SK-N-SH (cell line): ENCODE measurements around the gene LSG1. TPM values are rescaled to one million over a fixed set of nuclear protein-coding genes. Genes with fewer than 3 reads are reported as not detected.

Source experiments
- CTCF ChIA-PET: fragments of 300-600, 350-600 bp; formaldehyde crosslinking; extraction: SDS; loops from one replicate; lab custom pipeline; 2021; lab: Yijun Ruan, JAX
- POLR2A ChIA-PET: fragments of 350-600 bp; sonication (Branson Sonifier 250); formaldehyde crosslinking; extraction: SDS; loops from one replicate; lab custom pipeline; 2020; ENCODE audit warnings: antibody characterized with exemption, inconsistent platforms; lab: Yijun Ruan, JAX
- DNase-seq: peaks from one replicate; pipeline ENCODE4 v3.0.0; 2012
- H2AFZ ChIP-seq: fragments of 200-600 bp; sonication (generic); 2 replicates; pipeline ENCODE4 v1.8.1; 2016; ENCODE audit warnings: antibody characterized with exemption, mild to moderate bottlenecking, low read depth
- H3F3A ChIP-seq: fragments of 200-600 bp; sonication (generic); replicated peaks from 2 replicates; pipeline ENCODE3; 2016; ENCODE audit warnings: antibody characterized with exemption, mild to moderate bottlenecking; ENCODE audit not compliant: insufficient read depth
- H3K27ac ChIP-seq, 2 experiments: fragments of 200-500 bp in 1 of 2; fragments of 200-600 bp in 1 of 2; sonication (Bioruptor generic) in 1 of 2; sonication (generic), shearing (Covaris generic) in 1 of 2; 2 replicates each; pipeline versions ENCODE4 v1.5.1 to v1.6.1; 2014 to 2016; ENCODE audit warnings: low read depth in 2 of 2, inconsistent platforms in 1 of 2, low read length in 1 of 2, mild to moderate bottlenecking in 1 of 2, mixed read lengths in 1 of 2
- H3K27me3 ChIP-seq: fragments of 200-600 bp; sonication (generic), shearing (Covaris generic); 2 replicates; pipeline ENCODE4 v1.6.1; 2016; ENCODE audit warnings: mixed run types; ENCODE audit not compliant: insufficient read depth
- H3K36me3 ChIP-seq, 2 experiments: fragments of 200-500 bp in 1 of 2; fragments of 200-600 bp in 1 of 2; sonication (Bioruptor generic) in 1 of 2; sonication (generic) in 1 of 2; replicated peaks in 1 of 2; 2 replicates each; pipeline versions ENCODE3 to v1.5.1; 2014 to 2016; ENCODE audit warnings: low read length in 1 of 2, mild to moderate bottlenecking in 1 of 2; ENCODE audit not compliant: insufficient read depth in 2 of 2, control insufficient read depth in 1 of 2
- H3K4me1 ChIP-seq, 2 experiments: fragments of 200-500 bp in 1 of 2; fragments of 200-600 bp in 1 of 2; sonication (Bioruptor generic) in 1 of 2; sonication (generic), shearing (Covaris generic) in 1 of 2; 2 replicates each; pipeline versions ENCODE4 v1.5.1 to v1.6.1; 2014 to 2016; ENCODE audit warnings: low read depth in 1 of 2, low read length in 1 of 2, mixed run types in 1 of 2; ENCODE audit not compliant: insufficient read depth in 2 of 2, control insufficient read depth in 1 of 2
- H3K4me2 ChIP-seq: fragments of 200-600 bp; sonication (generic), shearing (Covaris generic); 2 replicates; pipeline ENCODE4 v1.6.1; 2017; ENCODE audit warnings: mixed run types
- H3K4me3 ChIP-seq, 2 experiments: fragments of 200-500 bp in 1 of 2; fragments of 200-600 bp in 1 of 2; sonication (Bioruptor generic) in 1 of 2; sonication (generic), shearing (Covaris generic) in 1 of 2; 2 replicates each; pipeline versions ENCODE4 v1.5.1 to v1.8.1; 2014 to 2016; ENCODE audit warnings: low read depth in 2 of 2, inconsistent platforms in 1 of 2, low read length in 1 of 2, mild to moderate bottlenecking in 1 of 2, mixed read lengths in 1 of 2, moderate library complexity in 1 of 2
- H3K79me2 ChIP-seq: fragments of 200-600 bp; sonication (generic); 2 replicates; pipeline ENCODE4 v1.8.1; 2017; ENCODE audit warnings: mild to moderate bottlenecking; ENCODE audit not compliant: insufficient read depth
- H3K9ac ChIP-seq: fragments of 200-600 bp; sonication (generic); 2 replicates; pipeline ENCODE4 v1.6.1; 2017; ENCODE audit warnings: mixed run types
- H3K9me2 ChIP-seq: fragments of 200-600 bp; sonication (generic); 2 replicates; pipeline ENCODE4 v1.6.1; 2017; ENCODE audit warnings: mixed run types
- H3K9me3 ChIP-seq: fragments of 200-600 bp; sonication (generic); 2 replicates; pipeline ENCODE4 v1.6.1; 2017; ENCODE audit warnings: mixed run types, mild to moderate bottlenecking, moderate library complexity
- H4K20me1 ChIP-seq: fragments of 200-600 bp; sonication (generic); 2 replicates; pipeline ENCODE4 v1.6.1; 2017; ENCODE audit warnings: mild to moderate bottlenecking, mixed run types; ENCODE audit not compliant: insufficient read depth
- CHD2 ChIP-seq: fragments of 150-350 bp; IDR thresholded peaks from 2 replicates; pipeline ENCODE4 v1.6.1; 2018; ENCODE audit warnings: low read length; ENCODE audit not compliant: partially characterized antibody
- CTCF ChIP-seq: fragments of 200-600 bp; sonication (generic); IDR thresholded peaks from 2 replicates; pipeline ENCODE4 v1.6.1; 2017; ENCODE audit warnings: antibody characterized with exemption, mild to moderate bottlenecking, moderate library complexity
- ELF1 ChIP-seq: IDR thresholded peaks from 2 replicates; pipeline ENCODE4 v1.4.0; 2012
- EP300 ChIP-seq, 2 experiments: IDR thresholded peaks; 2 replicates each; pipeline versions ENCODE4 v1.4.0 to v1.6.1; 2012; ENCODE audit warnings: borderline replicate concordance in 1 of 2, low read depth in 1 of 2, low read length in 1 of 2
- FOSL2 ChIP-seq: IDR thresholded peaks from 2 replicates; pipeline ENCODE4 v1.4.0; 2012; ENCODE audit warnings: low read depth, mild to moderate bottlenecking, moderate library complexity, borderline replicate concordance
- GABPA ChIP-seq: IDR thresholded peaks from 2 replicates; pipeline ENCODE4 v1.4.0; 2012; ENCODE audit warnings: low read depth, mild to moderate bottlenecking
- GATA2 ChIP-seq: sonication (generic); formaldehyde crosslinking; IDR thresholded peaks from 2 replicates; pipeline ENCODE4 v1.5.0; 2020; ENCODE audit warnings: mild to moderate bottlenecking, missing genetic modification reagents
- MAX ChIP-seq: IDR thresholded peaks from 2 replicates; pipeline ENCODE4 v1.4.0; 2012; ENCODE audit warnings: low read depth
- MEF2A ChIP-seq: IDR thresholded peaks from 2 replicates; pipeline ENCODE4 v1.4.0; 2012; ENCODE audit warnings: low read depth, borderline replicate concordance
- RCOR1 ChIP-seq: fragments of 150-350 bp; IDR thresholded peaks from 2 replicates; pipeline ENCODE4 v1.6.1; 2017; ENCODE audit warnings: antibody characterized with exemption, low read length
- RFX5 ChIP-seq: IDR thresholded peaks from 2 replicates; pipeline ENCODE4 v1.6.1; 2012; ENCODE audit warnings: mild to moderate bottlenecking, improper control_type of control experiment, low read length
- SIN3A ChIP-seq: IDR thresholded peaks from 2 replicates; pipeline ENCODE4 v1.6.1; 2012; ENCODE audit warnings: low read depth, mild to moderate bottlenecking, low read length, moderate library complexity, borderline replicate concordance
- SMC3 ChIP-seq: IDR thresholded peaks from 2 replicates; pipeline ENCODE4 v1.6.1; 2012; ENCODE audit warnings: low read depth, low read length, improper control_type of control experiment
- TEAD4 ChIP-seq: IDR thresholded peaks from 2 replicates; pipeline ENCODE4 v1.4.0; 2012; ENCODE audit warnings: mild to moderate bottlenecking, borderline replicate concordance; ENCODE audit not compliant: insufficient read depth
- WGBS: methylation state at CpG from one replicate; pipeline ENCODE4 v1.1.6; 2017; ENCODE audit warnings: low lambda C conversion rate; 5-methylcytosine and 5-hydroxymethylcytosine counted together
- polyA plus RNA-seq, 3 experiments: library from polyadenylated mRNA; depleted of rRNA; stranded (reverse); fragments of >200 nt; gene quantifications; 2 replicates each; pipeline ENCODE4 v1.2.3, GENCODE V29; 2012

LSG1 gene
- polyA plus RNA-seq, 1 of the 3 experiments (the other 2 are of a cell fraction) = 35.1 TPM

- H3K36me3 ChIP-seq = peaks cover 8 to 12% of the 10 kb centered on the region in 2 experiments
- no peaks in the 10 kb centered on the region for H3K4me1 ChIP-seq
- no peak overlapping the region for H2AFZ ChIP-seq
- no peaks in the 10 kb centered on the region for H4K20me1 ChIP-seq
- no peak for TF ChIP-seq GATA2 (CRISPR knock-in tag)
- no peak for TF ChIP-seq MAX
- no peak for TF ChIP-seq CTCF
- no peak for TF ChIP-seq CHD2
- TF ChIP-seq ELF1 = no peak
- TF ChIP-seq EP300 (IDR thresholded peaks at IDR 0.05; ENCODE audit: borderline replicate concordance in 1 of 2, low read depth in 1 of 2, low read length in 1 of 2) = no peak
- no peak for TF ChIP-seq GABPA
- no peak for TF ChIP-seq TEAD4
- TF ChIP-seq FOSL2 = no peak
- TF ChIP-seq SMC3 = no peak
- TF ChIP-seq SIN3A = no peak
- ChIA-PET CTCF (interaction anchor here (0.9 kb wide), 1 partner anchor 20 kb away, joined by 3 read pairs; no protein-coding TSS in a partner anchor), POLR2A (interaction anchor here (0.6 kb wide), 1 partner anchor 11 kb away, joined by 3 read pairs; no protein-coding TSS in a partner anchor)
- no peaks in the 10 kb centered on the region for H3K79me2 ChIP-seq
- WGBS = 93% methylated on average over 23 of the region's 26 CpGs
- no peaks in the 10 kb centered on the region for H3K9me3 ChIP-seq
- H3K27ac ChIP-seq = no peak overlapping the region
- H3K9me2 ChIP-seq = no peaks in the 10 kb centered on the region
- H3F3A ChIP-seq = no peaks in the 10 kb centered on the region
- no peaks in the 10 kb centered on the region for H3K27me3 ChIP-seq
- H3K9ac ChIP-seq = no peak overlapping the region
- no peak overlapping the region for H3K4me3 ChIP-seq
- DNase-seq = no peak
- no peak overlapping the region for H3K4me2 ChIP-seq
Observed at GRCh38 chr3:194622621-194623340, 49.2 kb downstream of the LSG1 start.

GRCh38 chr3:194621947-194622346, 50.0 kb downstream of the LSG1 start:
- H3K27me3 ChIP-seq = no peaks in the 10 kb centered on the region
- H3K9me2 ChIP-seq = no peaks in the 10 kb centered on the region
- no peak overlapping the region for H2AFZ ChIP-seq
- WGBS = 97% methylated on average over 14 of the region's 14 CpGs
- peaks cover 6 to 10% of the 10 kb centered on the region in 2 experiments for H3K36me3 ChIP-seq
- H3K9me3 ChIP-seq = no peaks in the 10 kb centered on the region
- POLR2A ChIA-PET = no interaction called here
- no peak for TF ChIP-seq MAX
- no peak for TF ChIP-seq CTCF
- no peak for TF ChIP-seq FOSL2
- TF ChIP-seq MEF2A = no peak
- TF ChIP-seq RCOR1 = no peak
- no peak for TF ChIP-seq RFX5
- H3K4me2 ChIP-seq = no peak overlapping the region
- no peaks in the 10 kb centered on the region for H4K20me1 ChIP-seq
- no peak overlapping the region for H3K9ac ChIP-seq
- no peaks in the 10 kb centered on the region for H3K79me2 ChIP-seq
- no peak for DNase-seq
- no peaks in the 10 kb centered on the region for H3K4me1 ChIP-seq
- CTCF ChIA-PET = no interaction called here
- no peaks in the 10 kb centered on the region for H3F3A ChIP-seq
- H3K4me3 ChIP-seq = no peak overlapping the region
- no peak overlapping the region for H3K27ac ChIP-seq
